HG03159 (cell line): Measurements from ENCODE around the gene PLPPR5.

ENCODE experiments used
- ATAC-seq: cut with Tn5 transposase; IDR thresholded peaks from one replicate; pipeline ENCODE4 v1.9.1; 2021; ENCODE audit warnings: mild to moderate bottlenecking, moderate library complexity; ENCODE audit not compliant: unreplicated experiment

PLPPR5 gene

GRCh38 chr1:98969798-98970490 is 34.7 kb downstream of the PLPPR5 start:
- no peak for ATAC-seq

DNA sequence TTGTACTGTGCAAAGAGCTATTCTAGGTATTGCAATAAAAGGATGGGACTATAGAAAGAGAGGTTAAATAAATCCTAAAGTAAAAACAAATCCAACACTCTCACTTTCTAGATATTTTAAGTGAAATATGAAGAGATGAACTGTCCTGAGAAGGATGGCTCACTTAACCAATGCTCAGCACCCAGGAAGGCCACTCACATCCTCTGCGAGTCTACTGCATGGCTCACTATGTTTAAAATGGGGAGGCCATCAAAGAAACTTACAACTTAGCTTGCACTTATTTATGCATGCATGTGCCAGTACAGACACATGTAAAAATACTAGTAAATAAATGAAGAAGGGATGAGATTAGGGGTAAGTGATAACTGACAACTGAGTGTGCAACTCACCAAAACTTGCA is 37.5 kb downstream of the PLPPR5 start:
- ATAC-seq: no peak

- ATAC-seq: no peak
Measured at GRCh38 chr1:98965394-98965793, 39.3 kb downstream of the PLPPR5 start.

DNA sequence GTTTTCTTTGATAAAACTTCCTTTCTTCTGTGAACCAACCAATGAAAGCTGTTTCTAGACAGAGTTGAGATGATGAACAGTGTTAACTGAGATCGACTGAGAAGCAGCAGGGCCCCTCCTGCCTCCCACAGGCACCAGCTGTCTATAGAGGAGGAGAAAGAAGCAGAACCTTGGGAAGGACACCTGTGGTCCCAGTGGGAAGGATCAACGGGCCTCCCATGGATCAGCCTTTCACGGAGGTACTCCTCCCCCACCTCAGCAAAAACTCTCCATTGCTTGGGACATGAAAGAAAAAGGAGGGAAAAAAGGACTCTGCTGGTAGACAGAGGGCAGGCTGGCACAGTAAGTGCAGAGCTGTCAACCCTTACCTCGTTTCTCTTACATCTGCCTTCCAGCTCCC is 40.5 kb downstream of the PLPPR5 start:
- no peak for ATAC-seq

- no peak for ATAC-seq
Measured at GRCh38 chr1:98963064-98963758, 41.5 kb downstream of the PLPPR5 start.

DNA sequence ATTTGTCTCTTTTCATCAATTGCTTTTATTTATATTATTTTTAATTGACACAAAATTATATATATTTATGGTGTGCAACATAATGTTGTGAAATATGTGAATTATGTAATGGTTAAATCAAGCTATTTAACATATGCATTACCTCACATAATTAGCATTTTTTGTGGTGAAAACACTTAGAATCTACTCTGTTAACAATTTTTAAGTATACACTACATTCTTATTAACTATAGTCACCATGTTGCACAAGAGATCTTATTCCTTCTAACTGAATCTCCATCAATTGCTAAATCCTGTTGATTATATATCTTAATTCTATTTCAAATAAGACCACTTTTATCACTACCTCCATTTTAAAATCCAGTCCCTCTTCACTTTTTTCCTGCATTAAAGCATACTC is 42.5 kb downstream of the PLPPR5 start:
- no peak for ATAC-seq

- no peak for ATAC-seq
Measured at GRCh38 chr1:98949621-98950020, 55.0 kb downstream of the PLPPR5 start.

GRCh38 chr1:98949166-98949565 is 55.5 kb downstream of the PLPPR5 start:
- ATAC-seq: no peak

DNA sequence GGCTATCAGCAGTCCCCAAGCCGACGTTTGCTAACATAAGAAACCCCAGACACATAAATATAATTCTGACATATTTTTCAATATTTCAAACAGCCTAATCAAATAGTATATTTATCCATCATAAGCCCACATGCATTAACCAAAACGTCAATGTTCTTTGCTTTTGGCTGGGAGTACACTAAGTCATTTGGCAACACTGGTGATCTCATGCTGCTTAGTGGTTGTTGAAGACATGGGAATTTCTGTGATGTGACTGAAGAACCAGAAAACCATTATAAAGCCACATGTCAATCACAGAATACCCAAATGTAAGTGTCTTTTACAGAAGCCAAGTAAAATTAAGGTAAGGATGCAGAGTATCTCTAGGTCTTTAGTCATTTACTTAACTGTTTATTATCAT is 57.6 kb downstream of the PLPPR5 start:
- no peak for ATAC-seq

DNA sequence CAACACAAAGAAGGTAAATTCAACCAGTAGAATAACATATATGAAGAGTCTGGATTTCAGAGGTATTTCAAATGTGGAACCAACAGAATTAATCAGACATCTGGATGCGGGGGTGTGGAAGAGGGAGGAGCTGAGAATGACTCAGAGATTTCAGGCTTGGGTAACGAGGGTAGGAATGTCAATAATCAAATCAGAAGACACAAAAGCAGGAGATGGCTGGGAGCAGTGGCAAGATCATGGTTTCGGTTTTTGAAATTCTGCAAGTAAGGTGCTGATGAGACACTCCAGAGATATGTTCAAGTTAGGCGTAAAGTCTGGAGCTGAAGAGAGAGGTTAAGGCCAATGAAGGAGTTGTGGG is 64.0 kb downstream of the PLPPR5 start:
- no peak for ATAC-seq

DNA sequence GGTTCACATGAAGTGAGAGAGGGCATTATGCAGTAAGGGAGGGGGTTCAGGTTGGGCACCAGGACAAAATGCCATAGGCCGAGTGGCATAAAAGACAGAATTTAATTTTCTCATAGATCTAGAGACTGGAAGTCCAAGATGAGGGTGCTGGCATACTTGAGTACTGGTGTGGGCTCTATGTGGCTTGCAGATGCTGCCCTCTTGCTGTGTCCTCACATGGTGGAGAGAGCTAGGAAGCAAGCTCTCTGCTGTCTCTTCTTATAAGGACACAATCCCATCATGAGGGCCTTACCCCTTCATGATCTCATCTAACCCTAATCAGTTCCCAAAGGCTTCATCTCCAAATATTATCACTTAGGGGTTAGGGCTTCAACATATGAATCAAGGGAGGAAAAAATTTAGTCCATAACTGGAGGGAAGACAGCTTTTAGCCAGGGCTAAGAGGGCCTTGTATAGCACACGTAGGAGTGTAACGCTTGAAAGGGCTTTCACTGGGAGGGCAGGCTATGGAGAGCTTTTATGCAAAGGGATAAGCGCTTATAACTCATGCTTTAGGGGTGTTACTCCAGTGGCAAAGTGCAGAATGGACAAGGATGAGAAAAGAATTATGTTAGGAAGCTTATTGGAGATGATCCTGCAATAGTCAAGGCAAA is 64.5 kb downstream of the PLPPR5 start:
- ATAC-seq: no peak

DNA sequence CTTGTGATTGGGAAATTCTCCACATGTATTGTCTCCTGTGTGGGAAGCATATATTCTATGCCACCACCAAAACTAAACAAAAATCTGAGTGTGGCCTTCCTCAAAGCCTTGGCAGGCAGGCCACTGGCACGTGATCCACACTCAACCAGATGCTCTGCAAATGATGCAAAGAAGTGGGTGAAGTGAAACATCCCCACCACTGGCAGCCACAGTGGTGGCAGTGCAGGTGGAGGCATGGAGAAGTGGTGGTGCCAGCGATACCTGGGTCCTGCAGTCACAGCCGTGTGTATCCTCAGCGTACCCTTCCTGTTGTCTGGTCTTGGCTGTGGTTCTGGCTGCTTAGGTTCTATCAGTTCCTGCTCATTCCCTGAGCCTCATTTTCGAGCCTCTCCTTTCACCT is 65.2 kb downstream of the PLPPR5 start:
- ATAC-seq: no peak

GRCh38 chr1:98937347-98937746 is 67.3 kb downstream of the PLPPR5 start:
- ATAC-seq: no peak

GRCh38 chr1:98932184-98932583 is 72.5 kb downstream of the PLPPR5 start:
- no peak for ATAC-seq

DNA sequence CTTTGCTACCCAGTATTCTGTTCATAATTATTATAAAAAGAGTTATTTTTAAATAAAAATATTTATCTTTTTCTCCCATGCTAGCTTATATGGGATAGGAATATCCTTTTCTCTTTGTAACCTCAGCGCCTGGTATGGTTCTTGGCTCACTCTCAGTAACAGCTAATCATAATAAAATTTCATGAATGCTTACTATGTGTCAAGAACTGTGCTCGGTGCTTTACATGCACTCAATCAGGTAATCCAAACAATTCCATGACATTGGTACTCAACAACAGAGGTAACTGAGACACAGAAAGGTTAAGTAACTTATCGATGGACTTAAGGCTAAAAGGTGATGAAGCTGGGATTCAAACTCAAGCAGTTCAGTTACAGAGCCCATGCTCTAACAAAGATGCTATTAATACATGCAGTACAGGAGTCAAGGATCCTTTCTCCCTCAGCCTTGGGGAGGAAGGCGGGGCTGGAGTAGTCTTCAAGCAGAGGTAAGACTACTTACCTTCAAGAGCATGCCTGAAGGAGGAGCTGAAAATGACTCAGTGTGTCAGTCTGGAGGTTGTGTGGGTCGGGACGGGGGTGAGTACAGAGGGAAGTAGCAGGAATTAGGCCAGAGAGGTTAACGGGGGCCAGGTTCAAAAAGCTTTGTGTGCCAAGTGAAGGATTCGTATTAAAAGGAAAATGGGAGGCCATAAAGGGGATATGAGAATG is 73.4 kb downstream of the PLPPR5 start:
- ATAC-seq: no peak

- ATAC-seq: no peak
Measured at GRCh38 chr1:98929437-98929836, 75.2 kb downstream of the PLPPR5 start.

- no peak for ATAC-seq
Measured at GRCh38 chr1:98926597-98926996, 78.1 kb downstream of the PLPPR5 start.

GRCh38 chr1:98924977-98925376 is 79.7 kb downstream of the PLPPR5 start:
- no peak for ATAC-seq

DNA sequence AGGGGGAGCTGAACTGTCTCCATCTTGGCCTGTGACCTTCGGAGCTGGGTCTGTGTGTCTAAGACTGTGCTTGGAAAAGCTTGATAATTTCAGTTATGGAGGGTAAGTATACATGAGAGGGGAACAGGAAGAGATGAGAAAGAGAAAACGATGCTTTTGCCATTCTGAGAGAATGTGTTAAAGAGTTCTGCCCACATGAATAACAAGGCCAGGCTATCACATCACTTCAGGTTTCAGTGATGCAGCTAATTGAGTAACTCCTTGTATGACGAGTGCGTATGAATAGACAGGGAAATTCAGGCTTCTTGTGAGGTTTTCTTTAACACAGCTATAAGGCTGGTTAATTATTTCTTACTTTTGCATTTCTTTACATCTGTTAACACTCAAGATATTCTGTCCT is 81.0 kb downstream of the PLPPR5 start:
- ATAC-seq: no peak

DNA sequence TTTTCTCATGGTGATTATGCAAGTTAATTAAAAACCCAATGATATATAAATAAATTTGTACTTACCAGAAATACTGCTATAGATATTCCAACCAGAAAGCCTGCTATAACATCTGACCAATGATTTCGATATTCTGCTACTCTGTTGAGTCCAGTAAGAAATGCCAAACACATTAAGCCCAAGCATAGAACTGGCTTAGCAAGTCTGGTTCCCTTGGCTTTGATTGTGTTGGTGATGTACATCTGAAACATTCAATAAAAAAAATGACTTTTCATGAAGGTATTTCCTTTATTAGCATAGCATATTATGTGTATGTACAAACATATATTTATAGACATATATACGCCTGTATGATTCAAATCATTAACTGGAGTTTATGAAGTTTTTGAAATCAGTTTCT is 82.8 kb downstream of the PLPPR5 start:
- ATAC-seq: no peak

DNA sequence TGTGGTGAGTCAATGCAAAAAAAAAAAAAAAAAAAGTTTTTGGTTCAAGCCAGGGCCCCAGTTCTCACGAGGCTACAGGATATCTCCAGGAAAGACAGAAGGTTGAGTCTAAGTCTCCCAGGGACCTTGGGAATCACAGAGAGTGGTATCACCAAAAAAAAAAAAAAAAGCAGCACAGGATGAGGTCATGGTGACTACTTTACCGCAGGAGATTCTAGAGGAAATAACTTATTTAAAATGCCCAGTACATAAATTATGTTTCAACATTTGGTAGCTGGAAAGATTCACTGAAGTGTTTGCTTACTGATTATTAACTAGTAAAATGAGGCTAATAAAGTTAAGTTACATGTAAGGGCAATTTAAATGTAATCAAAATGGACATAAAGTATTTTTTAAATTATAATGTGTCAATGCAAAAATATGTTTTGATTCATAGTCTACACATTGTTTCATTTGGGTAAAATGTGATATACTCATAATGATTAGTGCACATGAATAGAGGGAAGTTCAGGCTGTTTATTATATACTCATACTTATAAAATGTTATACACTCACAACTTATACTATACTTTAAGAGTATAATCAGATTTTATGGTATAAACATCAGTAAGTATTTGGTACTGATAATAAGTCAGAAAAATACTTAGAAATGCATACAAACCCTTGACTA is 84.1 kb downstream of the PLPPR5 start:
- no peak for ATAC-seq
